Naive thymus-derived CD8-positive, alpha-beta T cell (primary cell): ENCODE results near the gene PTPN18. TPM values are rescaled to one million over a fixed set of nuclear protein-coding genes. Genes with fewer than 3 reads are reported as not detected.

ENCODE experiments used
- ATAC-seq, 2 donors: fragments of 150-1000 bp; cut with Tn5 transposase in 1 of 2; sonication (Bioruptor Pico), chemical (Tn5 transposase) in 1 of 2; 1 replicate in 1 of 2; 2 replicates in 1 of 2; pipeline ENCODE4 v1.10.0; 2021; ENCODE audit warnings: mild to moderate bottlenecking in 2 of 2, moderate library complexity in 2 of 2
- POLR2A ChIA-PET: fragments of 350-600 bp; sonication (Branson Sonifier 250); formaldehyde crosslinking; loops from one replicate; lab custom pipeline; 2021; ENCODE audit warnings: antibody characterized with exemption; lab: Charles Lee
- DNase-seq, 10 donors: peaks; one replicate each; pipeline versions ENCODE4 v3.0.0 to v3.0.0-alpha.2; 2020 to 2022
- H3K27ac Mint-ChIP-seq, 10 donors: one replicate each; pipeline ENCODE4 v1.8.0; 2020 to 2022; ENCODE audit warnings: mild to moderate bottlenecking in 10 of 10, mixed read lengths in 10 of 10, moderate library complexity in 4 of 10, inconsistent platforms in 1 of 10
- H3K27me3 Mint-ChIP-seq, 5 donors: one replicate each; pipeline ENCODE4 v1.8.0; 2021 to 2022; ENCODE audit warnings: mixed read lengths in 5 of 5
- H3K36me3 Mint-ChIP-seq, 3 donors: one replicate each; pipeline ENCODE4 v1.8.0; 2020 to 2022; ENCODE audit warnings: mixed read lengths in 3 of 3, mild to moderate bottlenecking in 2 of 3, inconsistent platforms in 1 of 3
- H3K4me1 Mint-ChIP-seq, 4 donors: one replicate each; pipeline ENCODE4 v1.8.0; 2021 to 2022; ENCODE audit warnings: mixed read lengths in 4 of 4
- H3K4me3 Mint-ChIP-seq, 10 donors: one replicate each; pipeline ENCODE4 v1.8.0; 2020 to 2022; ENCODE audit warnings: mild to moderate bottlenecking in 10 of 10, mixed read lengths in 10 of 10, moderate library complexity in 6 of 10, inconsistent platforms in 1 of 10
- H3K9me3 Mint-ChIP-seq, 9 donors: one replicate each; pipeline ENCODE4 v1.8.0; 2020 to 2022; ENCODE audit warnings: mixed read lengths in 9 of 9, mild to moderate bottlenecking in 3 of 9, inconsistent platforms in 1 of 9, moderate library complexity in 1 of 9
- polyA plus RNA-seq, 3 donors: library from polyadenylated mRNA; unstranded; fragments of 300-500 nt; fragmentation: Illumina TruSeq; gene quantifications; one replicate each; pipeline ENCODE4 v1.2.3, GENCODE V29; 2021
- total RNA-seq, 8 experiments: library from RNA in 2 of 8; stranded (reverse) in 2 of 8; gene quantifications; one replicate each; pipeline ENCODE4 v1.2.3 and lab custom pipeline; 2021 to 2026

Gene PTPN18
- total and polyA plus RNA-seq, 5 experiments from 2014 or later, result 33.7 to 47.5 (median 40.5) TPM

GRCh38 chr2:130354139-130354428 lies 1.8 kb upstream of the PTPN18 start:
- peak overlapping the region in 9 of 10 donors; percentile 26 to 88 (median 82) for H3K4me3 Mint-ChIP-seq
- H3K9me3 Mint-ChIP-seq, result no peaks in the 10 kb centered on the region
- POLR2A ChIA-PET, result interaction anchor here (0.9 to 5.6 kb wide), 4 partner anchors 11 to 1138 kb away, joined by 3 to 54 read pairs (median 8); partner anchors contain the start of genes IMP4 and MZT2A

GRCh38 chr2:130355172-130355577 lies 681 bp upstream of the PTPN18 start:
- Mint-ChIP-seq H3K9me3 (no peaks in the 10 kb centered on the region), H3K4me1 (peaks cover 11 to 23% (median 13%) of the 10 kb centered on the region in 4 donors), H3K4me3 (peak overlapping the region; percentile 73 to 88 (median 82)), H3K27ac (peak overlapping the region in 7 of 10 donors; percentile 35 to 86 (median 66)), H3K27me3 (no peaks in the 10 kb centered on the region), H3K36me3 (no peaks in the 10 kb centered on the region)
- POLR2A ChIA-PET, result interaction anchor here (0.5 to 5.6 kb wide), 5 partner anchors 13 to 1137 kb away, joined by 3 to 54 read pairs (median 8); partner anchors contain the start of genes IMP4 and MZT2A
- no peak for DNase-seq
- no peak for ATAC-seq

More at GRCh38 chr2:130354139-130354428, 1.8 kb upstream of the PTPN18 start:
- H3K27me3 Mint-ChIP-seq, result no peaks in the 10 kb centered on the region
- peaks cover 0 to 3% (median 0%) of the 10 kb centered on the region in 3 donors for H3K36me3 Mint-ChIP-seq
- DNase-seq, result no peak
- no peak for ATAC-seq
- peaks cover 11 to 23% (median 13%) of the 10 kb centered on the region in 4 donors for H3K4me1 Mint-ChIP-seq
- H3K27ac Mint-ChIP-seq, result peak overlapping the region in 3 of 10 donors; percentile 4 to 76 (median 44)

DNA sequence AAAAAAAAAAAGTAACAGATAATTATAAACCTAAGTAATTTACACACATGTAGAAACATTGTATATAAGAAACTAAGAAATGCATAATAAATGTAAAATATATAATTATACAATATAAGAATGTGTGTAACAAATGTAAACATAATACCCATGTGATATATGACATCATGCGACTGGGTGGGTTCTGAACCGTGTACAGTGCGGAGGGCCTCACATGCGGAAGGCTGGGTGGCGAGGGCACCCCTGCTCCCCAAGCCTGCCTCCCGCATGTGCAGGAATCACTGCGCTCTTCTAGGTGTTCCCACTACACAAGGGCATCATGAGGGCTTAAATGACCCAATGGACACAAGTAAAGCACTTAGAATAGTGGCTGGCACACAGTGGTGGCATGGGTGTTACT lies 2.0 kb downstream of the PTPN18 start:
- POLR2A ChIA-PET, result no interaction called here
- DNase-seq, result no peak
- Mint-ChIP-seq H3K27ac (no peak overlapping the region), H3K4me1 (peaks cover 11 to 14% (median 13%) of the 10 kb centered on the region in 4 donors), H3K9me3 (peaks cover 0 to 2% (median 0%) of the 10 kb centered on the region in 9 donors), H3K4me3 (no peak overlapping the region), H3K27me3 (peaks cover 0 to 2% (median 0%) of the 10 kb centered on the region in 5 donors), H3K36me3 (no peaks in the 10 kb centered on the region)
- ATAC-seq, result no peak

DNA sequence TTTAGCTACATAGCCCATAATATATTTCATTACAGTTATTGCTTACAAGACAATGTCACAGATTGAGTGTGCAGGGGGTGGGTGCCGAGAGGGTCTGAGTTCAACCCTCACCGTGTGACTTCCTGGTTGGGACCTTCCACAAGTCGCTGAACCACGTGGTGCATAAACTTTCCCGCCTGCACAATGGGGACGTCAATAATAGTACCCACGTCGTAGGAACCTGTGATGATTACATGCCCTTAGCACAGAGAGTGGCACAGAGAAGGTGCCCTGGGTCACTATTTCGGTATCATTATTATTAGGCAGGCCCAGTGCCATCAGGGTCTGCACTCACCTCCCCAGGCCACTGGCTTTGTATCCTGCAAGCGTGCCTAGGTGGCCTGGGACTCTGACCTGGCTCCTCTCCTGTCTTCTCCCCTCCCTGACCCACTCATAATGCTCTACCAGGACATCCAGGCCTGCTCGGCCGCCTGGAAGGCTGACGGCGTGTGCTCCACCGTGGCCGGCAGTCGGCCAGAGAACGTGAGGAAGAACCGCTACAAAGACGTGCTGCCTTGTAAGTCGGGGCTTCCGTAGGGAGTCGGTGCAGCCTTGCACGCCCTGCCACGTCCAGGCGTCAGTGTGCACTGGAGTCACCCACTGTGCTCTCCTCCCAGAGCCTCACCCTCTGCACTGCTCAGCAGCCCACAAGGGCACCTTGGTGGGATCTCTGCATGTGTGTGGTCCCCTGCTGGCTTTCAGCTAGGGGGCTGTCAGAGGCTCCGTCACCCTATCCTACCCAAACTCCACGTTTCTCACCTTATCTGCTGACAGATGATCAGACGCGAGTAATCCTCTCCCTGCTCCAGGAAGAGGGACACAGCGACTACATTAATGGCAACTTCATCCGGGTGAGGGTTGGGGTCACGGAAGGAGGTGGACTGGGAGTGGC lies 2.8 kb downstream of the PTPN18 start:
- no peak overlapping the region for H3K27ac Mint-ChIP-seq
- no peaks in the 10 kb centered on the region for H3K36me3 Mint-ChIP-seq
- peak overlapping the region in 2 of 10 donors; percentile 4 to 6 for H3K4me3 Mint-ChIP-seq
- POLR2A ChIA-PET, result no interaction called here
- peaks cover 11 to 13% (median 13%) of the 10 kb centered on the region in 4 donors for H3K4me1 Mint-ChIP-seq
- ATAC-seq, result no peak
- H3K9me3 Mint-ChIP-seq, result peaks cover 0 to 2% (median 0%) of the 10 kb centered on the region in 9 donors
- H3K27me3 Mint-ChIP-seq, result peaks cover 0 to 4% (median 2%) of the 10 kb centered on the region in 5 donors
- DNase-seq, result no peak

- DNase-seq, result no peak
- no peak for ATAC-seq
- Mint-ChIP-seq H3K9me3 (peaks cover 0 to 2% (median 0%) of the 10 kb centered on the region in 9 donors), H3K4me1 (peaks cover 8 to 12% (median 10%) of the 10 kb centered on the region in 4 donors), H3K4me3 (no peak overlapping the region), H3K36me3 (peaks cover 0 to 2% (median 0%) of the 10 kb centered on the region in 3 donors), H3K27me3 (peaks cover 0 to 6% (median 2%) of the 10 kb centered on the region in 5 donors), H3K27ac (peak overlapping the region in 1 of 10 donors; percentile 10)
- POLR2A ChIA-PET, result no interaction called here
Measured at GRCh38 chr2:130359466-130359865, 3.6 kb downstream of the PTPN18 start.

GRCh38 chr2:130363479-130363878 lies 7.6 kb downstream of the PTPN18 start:
- POLR2A ChIA-PET, result interaction anchor here (0.7 kb wide), 1 partner anchor 14 kb away, joined by 3 read pairs; no protein-coding TSS in a partner anchor
- H3K27me3 Mint-ChIP-seq, result peaks cover 0 to 6% (median 2%) of the 10 kb centered on the region in 5 donors
- H3K27ac Mint-ChIP-seq, result no peak overlapping the region
- no peak overlapping the region for H3K4me3 Mint-ChIP-seq
- ATAC-seq, result no peak
- peaks cover 0 to 2% (median 0%) of the 10 kb centered on the region in 9 donors for H3K9me3 Mint-ChIP-seq
- no peaks in the 10 kb centered on the region for H3K4me1 Mint-ChIP-seq
- no peak for DNase-seq
- peaks cover 0 to 2% (median 0%) of the 10 kb centered on the region in 3 donors for H3K36me3 Mint-ChIP-seq

DNA sequence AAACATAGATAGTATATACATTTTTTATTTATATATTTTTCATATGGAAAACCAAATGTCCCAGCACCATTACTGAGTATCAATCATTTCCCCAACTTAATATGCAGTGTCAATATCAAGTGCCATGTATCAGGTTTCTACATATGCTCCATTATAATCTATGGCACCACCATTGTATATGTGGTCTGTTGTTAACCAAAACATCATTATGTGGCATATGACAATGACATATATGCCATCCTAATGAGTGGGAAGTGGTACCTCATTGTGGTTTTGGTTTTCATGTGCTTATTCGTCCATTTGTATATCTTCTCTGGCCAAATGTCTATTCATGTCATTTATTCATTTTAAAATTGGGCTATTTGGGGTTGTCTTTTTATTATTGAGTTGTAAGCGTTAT lies 9.2 kb downstream of the PTPN18 start:
- Mint-ChIP-seq H3K4me3 (no peak overlapping the region), H3K27ac (no peak overlapping the region), H3K9me3 (peaks cover 0 to 2% (median 0%) of the 10 kb centered on the region in 9 donors), H3K4me1 (peaks cover 3 to 8% (median 6%) of the 10 kb centered on the region in 4 donors), H3K27me3 (peaks cover 0 to 6% (median 2%) of the 10 kb centered on the region in 5 donors), H3K36me3 (peaks cover 0 to 2% (median 0%) of the 10 kb centered on the region in 3 donors)
- POLR2A ChIA-PET, result no interaction called here
- DNase-seq (no peak), ATAC-seq (no peak)

DNA sequence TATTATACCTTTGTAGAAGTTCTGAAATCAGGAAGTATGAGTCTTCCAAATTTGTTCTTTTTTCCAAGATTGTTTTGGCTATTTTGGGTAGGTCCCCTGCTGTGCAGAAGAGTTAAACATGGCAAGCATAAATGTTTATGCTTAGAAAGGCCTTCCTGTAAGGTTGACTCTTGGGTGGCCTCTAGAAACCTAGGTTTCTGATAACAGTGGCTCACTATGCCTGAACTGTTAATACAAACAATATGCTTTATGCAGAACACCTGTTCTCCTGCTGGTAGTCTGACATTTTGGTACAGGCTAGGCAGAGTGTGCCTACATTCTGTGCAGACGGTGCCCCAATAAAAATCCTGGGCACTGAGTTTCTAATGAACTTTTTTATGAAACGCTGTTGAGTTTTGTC lies 10.1 kb downstream of the PTPN18 start:
- peaks cover 0 to 6% (median 2%) of the 10 kb centered on the region in 5 donors for H3K27me3 Mint-ChIP-seq
- H3K4me3 Mint-ChIP-seq, result no peak overlapping the region
- no peak overlapping the region for H3K27ac Mint-ChIP-seq
- no peaks in the 10 kb centered on the region for H3K9me3 Mint-ChIP-seq
- DNase-seq, result no peak
- H3K4me1 Mint-ChIP-seq, result peaks cover 11 to 17% (median 15%) of the 10 kb centered on the region in 4 donors
- POLR2A ChIA-PET, result no interaction called here
- peaks cover 0 to 2% (median 0%) of the 10 kb centered on the region in 3 donors for H3K36me3 Mint-ChIP-seq
- no peak for ATAC-seq

GRCh38 chr2:130366720-130367119 lies 10.9 kb downstream of the PTPN18 start:
- Mint-ChIP-seq H3K4me1 (peaks cover 18 to 25% (median 22%) of the 10 kb centered on the region in 4 donors), H3K27me3 (peaks cover 0 to 6% (median 2%) of the 10 kb centered on the region in 5 donors), H3K36me3 (peaks cover 0 to 2% (median 0%) of the 10 kb centered on the region in 3 donors), H3K4me3 (no peak overlapping the region), H3K27ac (no peak overlapping the region), H3K9me3 (no peaks in the 10 kb centered on the region)
- POLR2A ChIA-PET, result interaction anchor here (0.7 kb wide), 1 partner anchor 14 kb away, joined by 11 read pairs; no protein-coding TSS in a partner anchor
- DNase-seq (no peak), ATAC-seq (no peak)

DNA sequence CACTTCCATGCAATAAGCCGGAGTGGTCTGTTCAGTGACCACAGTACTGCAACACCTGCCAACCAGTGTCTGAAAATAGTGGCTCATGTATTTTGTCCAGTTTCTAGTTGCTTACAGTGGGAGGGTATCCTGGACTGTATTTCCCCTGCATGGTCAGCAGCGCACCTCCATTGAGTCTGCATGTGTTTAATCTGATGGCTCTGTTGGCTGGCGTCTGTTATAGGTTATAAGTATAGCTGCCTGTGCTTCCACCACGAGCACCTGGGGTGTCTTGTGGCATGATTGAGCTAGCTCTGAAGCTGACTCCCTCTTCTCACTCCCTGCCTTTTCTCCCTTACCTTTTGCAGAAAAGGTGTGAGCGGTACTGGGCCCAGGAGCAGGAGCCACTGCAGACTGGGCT lies 12.9 kb downstream of the PTPN18 start:
- H3K4me1 Mint-ChIP-seq, result peaks cover 23 to 39% (median 37%) of the 10 kb centered on the region in 4 donors
- DNase-seq (no peak), ATAC-seq (no peak)
- peaks cover 0 to 2% (median 0%) of the 10 kb centered on the region in 3 donors for H3K36me3 Mint-ChIP-seq
- no peaks in the 10 kb centered on the region for H3K9me3 Mint-ChIP-seq
- no peak overlapping the region for H3K4me3 Mint-ChIP-seq
- POLR2A ChIA-PET, result interaction anchor here (5.2 kb wide), 1 partner anchor 26 kb away, joined by 69 read pairs; the partner anchor contains the start of gene IMP4
- H3K27me3 Mint-ChIP-seq, result peaks cover 0 to 2% (median 0%) of the 10 kb centered on the region in 5 donors
- H3K27ac Mint-ChIP-seq, result no peak overlapping the region

GRCh38 chr2:130369311-130369964 lies 13.6 kb downstream of the PTPN18 start:
- POLR2A ChIA-PET, result interaction anchor here (5.2 kb wide), 1 partner anchor 26 kb away, joined by 69 read pairs; the partner anchor contains the start of gene IMP4
- H3K27ac Mint-ChIP-seq, result peak overlapping the region in 7 of 10 donors; percentile 26 to 98 (median 80)
- H3K27me3 Mint-ChIP-seq, result no peaks in the 10 kb centered on the region

DNA sequence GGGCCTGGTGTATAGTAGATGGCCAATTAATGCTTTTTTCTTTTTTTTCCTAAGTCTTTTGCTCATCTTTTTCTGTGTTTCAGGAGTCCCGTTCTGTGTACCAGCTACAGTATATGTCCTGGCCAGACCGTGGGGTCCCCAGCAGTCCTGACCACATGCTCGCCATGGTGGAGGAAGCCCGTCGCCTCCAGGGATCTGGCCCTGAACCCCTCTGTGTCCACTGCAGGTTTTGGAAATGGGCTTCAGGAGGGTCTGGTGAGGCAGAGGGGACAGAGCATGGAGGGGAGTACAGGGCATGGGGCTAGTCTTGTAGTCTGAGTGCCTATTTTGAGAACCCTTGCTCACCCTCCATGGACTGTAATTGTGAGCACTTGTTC lies 14.1 kb downstream of the PTPN18 start:
- POLR2A ChIA-PET, result interaction anchor here (1.0 to 5.2 kb wide), 2 partner anchors 27 to 189 kb away, joined by 4 to 69 read pairs; partner anchors contain the start of genes IMP4 and SMPD4
- H3K27me3 Mint-ChIP-seq, result no peaks in the 10 kb centered on the region

More at GRCh38 chr2:130369311-130369964, 13.6 kb downstream of the PTPN18 start:
- Mint-ChIP-seq H3K4me3 (peak overlapping the region in 5 of 10 donors; percentile 88 to 97 (median 90)), H3K4me1 (peaks cover 23 to 45% (median 41%) of the 10 kb centered on the region in 4 donors), H3K36me3 (no peaks in the 10 kb centered on the region), H3K9me3 (no peaks in the 10 kb centered on the region)
- ATAC-seq (no peak), DNase-seq (no peak)

More for the DNA sequence above, 14.1 kb downstream of the PTPN18 start:
- H3K9me3 Mint-ChIP-seq, result no peaks in the 10 kb centered on the region
- peak overlapping the region; percentile 17 to 98 (median 94) for H3K27ac Mint-ChIP-seq
- peaks cover 0 to 1% (median 0%) of the 10 kb centered on the region in 3 donors for H3K36me3 Mint-ChIP-seq
- DNase-seq (no peak), ATAC-seq (no peak)
- H3K4me3 Mint-ChIP-seq, result peak overlapping the region in 8 of 10 donors; percentile 39 to 97 (median 90)
- peaks cover 24 to 50% (median 45%) of the 10 kb centered on the region in 4 donors for H3K4me1 Mint-ChIP-seq
